NCI-H2227 (cell line): ENCODE measurements around the gene GM2A.
"Not testable (repeated sequence)": the region's sequence is repeated elsewhere in the genome, so short reads cannot be mapped to it uniquely, and the experiment has no call there.

Experiments
- DNase-seq: peaks from one replicate; lab custom pipeline; 2025; ENCODE audit not compliant: unreplicated experiment; lab: John Stamatoyannopoulos, UW

Gene GM2A

GRCh38 chr5:151284392-151284967, 31.5 kb downstream of the GM2A start:
- DNase-seq, result no peak

- DNase-seq, result no peak
Measured at GRCh38 chr5:151285683-151286082, 32.7 kb downstream of the GM2A start.

DNA sequence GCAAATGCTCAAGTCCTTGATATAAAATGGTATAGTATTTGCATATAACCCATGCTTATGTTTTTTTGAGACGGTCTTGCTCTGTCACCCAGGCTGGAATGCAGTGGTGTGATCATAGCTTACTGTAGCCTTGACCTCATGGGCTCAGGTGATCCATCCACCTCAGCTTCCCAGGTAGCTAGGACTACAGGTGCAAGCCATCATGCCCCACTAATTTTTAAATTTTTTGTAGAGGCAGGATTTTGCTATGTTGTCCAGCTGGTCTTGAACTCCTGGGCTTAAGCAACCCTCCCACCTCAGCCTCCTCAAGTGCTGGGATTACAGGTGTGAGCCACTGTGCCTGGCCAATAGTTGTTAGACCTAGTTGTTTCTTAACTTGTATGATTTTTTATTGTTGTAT, 33.3 kb downstream of the GM2A start:
- no peak for DNase-seq

GRCh38 chr5:151288180-151288579, 35.2 kb downstream of the GM2A start:
- no peak for DNase-seq

DNA sequence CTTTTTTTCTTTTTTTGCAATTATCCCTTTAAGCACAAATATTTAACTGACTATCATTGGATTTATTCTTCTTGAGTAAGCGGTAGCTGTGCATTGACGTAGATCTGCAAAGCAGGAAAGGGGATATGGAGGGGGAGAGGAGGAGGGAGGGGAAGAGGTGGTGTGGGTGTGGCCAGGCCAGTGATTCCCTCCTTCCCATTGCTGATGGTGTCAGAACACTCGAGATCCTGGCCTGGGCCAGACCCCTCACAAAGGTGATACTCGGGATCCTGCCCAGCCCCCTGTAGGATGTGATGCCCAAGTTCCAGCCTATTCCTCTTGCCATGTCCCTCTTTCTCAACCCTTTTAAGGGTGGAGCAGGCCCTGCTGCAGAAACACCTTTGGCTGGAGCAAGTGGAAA, 40.6 kb downstream of the GM2A start:
- no peak for DNase-seq

- no peak for DNase-seq
Measured at GRCh38 chr5:151295138-151295537, 42.2 kb downstream of the GM2A start.

GRCh38 chr5:151295791-151296477, 42.9 kb downstream of the GM2A start:
- no peak for DNase-seq

- no peak for DNase-seq
Measured at GRCh38 chr5:151296478-151296830, 43.5 kb downstream of the GM2A start.

DNA sequence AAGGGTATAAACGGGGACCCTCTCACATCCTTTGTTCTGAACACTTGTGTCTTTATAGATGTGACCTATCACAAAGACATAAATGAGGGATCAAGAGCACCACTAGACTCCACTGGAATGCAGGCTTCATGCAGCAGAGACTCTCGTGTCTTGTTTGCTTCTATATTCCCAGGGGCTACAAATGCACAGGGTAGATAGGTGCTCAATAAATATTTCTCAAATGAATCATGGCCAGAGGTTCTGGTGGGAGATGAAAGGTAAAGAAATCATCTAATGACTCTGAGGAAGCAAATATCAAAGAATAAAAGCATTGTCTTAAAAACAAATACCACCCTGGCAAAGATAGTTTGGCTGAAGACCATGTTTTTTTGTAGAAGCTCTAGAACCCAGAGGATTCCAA, 44.0 kb downstream of the GM2A start:
- no peak for DNase-seq

GRCh38 chr5:151298063-151298855, 45.3 kb downstream of the GM2A start:
- peak; percentile 22 for DNase-seq

DNA sequence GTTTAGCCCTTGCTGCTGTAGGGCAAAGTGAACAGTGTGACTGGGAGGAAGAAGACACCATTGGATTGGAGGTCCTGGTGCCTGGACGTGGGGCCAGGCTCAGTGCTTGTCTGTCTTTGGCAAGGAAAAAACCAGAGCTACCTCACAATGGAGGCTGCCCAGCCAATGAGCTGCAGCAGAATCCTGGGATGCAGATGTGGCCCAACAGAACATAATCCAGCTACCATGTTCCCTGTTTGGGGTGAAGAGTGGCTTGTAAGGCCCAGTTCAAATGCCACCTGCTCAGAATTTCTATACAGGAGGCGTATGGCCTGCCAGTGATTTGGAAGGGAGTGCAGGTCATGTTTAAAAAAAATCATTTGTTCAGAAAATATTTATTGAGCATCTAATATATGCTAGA, 50.7 kb downstream of the GM2A start, which contains the start of gene SLC36A3:
TSS of gene SLC36A3 (minus strand) at position 101 of the 400 bp plus-strand sequence. CDS start 412 bp downstream, outside the sequence.
- no peak for DNase-seq

DNA sequence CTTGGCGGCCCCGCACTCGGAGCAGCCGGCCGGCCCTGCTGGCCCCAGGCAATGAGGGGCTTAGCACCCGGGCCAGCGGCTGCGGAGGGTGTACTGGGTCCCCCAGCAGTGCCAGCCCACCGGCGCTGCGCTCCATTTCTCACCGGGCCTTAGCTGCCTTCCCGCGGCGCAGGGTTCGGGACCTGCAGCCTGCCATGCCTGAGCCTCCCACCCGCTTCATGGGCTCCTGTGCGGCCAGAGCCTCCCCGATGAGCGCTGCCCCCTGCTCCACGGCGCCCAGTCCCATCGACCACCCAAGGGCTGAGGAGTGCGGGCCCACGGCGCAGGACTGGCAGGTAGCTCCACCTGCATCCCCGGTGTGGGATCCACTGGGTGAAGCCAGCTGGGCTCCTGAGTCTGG, 56.3 kb downstream of the GM2A start:
- DNase-seq, result not testable (repeated sequence)

GRCh38 chr5:151309821-151310220, 56.8 kb downstream of the GM2A start:
- DNase-seq, result not testable (repeated sequence)

GRCh38 chr5:151310932-151311331, 57.9 kb downstream of the GM2A start:
- DNase-seq, result no peak

- no peak for DNase-seq
Measured at GRCh38 chr5:151312756-151313324, 59.9 kb downstream of the GM2A start.

DNA sequence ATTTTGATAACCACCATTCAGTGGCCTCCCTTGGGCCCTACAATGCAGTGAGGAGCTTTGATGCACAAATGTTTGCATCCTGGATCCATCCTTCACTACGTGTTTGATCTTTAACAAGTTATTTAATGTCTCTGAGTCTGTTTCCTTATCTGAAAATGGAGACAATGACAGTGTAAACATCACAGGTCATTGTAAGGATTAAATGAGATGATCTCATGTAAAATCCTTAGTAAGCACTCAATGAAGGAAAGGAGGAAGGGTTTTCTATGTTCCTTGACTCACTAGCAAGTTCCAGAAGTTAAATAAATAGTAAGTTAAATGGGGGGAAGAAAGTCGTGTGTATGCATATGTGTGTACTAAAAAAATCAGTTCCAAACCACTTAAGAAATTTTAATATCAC, 60.4 kb downstream of the GM2A start:
- DNase-seq, result no peak

DNA sequence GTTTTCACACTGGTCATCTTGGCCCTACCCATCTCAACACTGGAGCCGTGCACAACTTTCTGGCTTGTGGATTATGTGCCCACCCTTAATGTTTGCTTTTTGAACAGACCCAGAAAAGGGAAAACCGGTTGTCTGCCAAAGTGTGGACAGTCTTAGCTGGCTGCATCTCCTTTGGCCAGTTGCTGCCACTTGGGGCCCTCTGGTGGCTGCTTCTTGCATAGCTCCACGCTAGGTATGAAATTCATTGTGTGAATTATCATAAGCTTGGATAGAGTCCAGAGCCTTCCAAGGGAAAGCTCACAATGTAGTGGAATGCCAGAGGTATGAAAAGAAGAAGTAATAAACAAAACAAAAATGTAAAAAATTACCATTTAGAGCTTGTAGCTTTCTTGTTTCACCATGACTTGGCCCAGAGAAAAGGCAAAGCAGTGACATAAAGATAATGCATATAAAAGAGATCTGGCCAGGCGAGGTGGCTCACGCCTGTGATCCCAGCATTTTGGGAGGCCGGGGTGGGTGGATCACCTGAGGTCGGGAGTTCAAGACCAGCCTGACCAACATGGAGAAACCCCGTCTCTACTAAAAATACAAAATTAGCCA, 63.1 kb downstream of the GM2A start:
- DNase-seq, result peak; percentile 75

- no peak for DNase-seq
Measured at GRCh38 chr5:151317871-151318270, 64.9 kb downstream of the GM2A start.

- DNase-seq, result peak; percentile 28
Measured at GRCh38 chr5:151318850-151319732, 66.1 kb downstream of the GM2A start.
